Trophoblast cell (in vitro differentiated cells and primary cell): ENCODE measurements around the gene PRSS12.

Source experiments
- DNase-seq, 2 donors: peaks; one replicate each; pipeline ENCODE4 v3.0.0-alpha.2; 2016
- H2AFZ ChIP-seq: 2 replicates; pipeline ENCODE4 v1.6.1; 2013; ENCODE audit warnings: low read length, moderate library complexity, mild to moderate bottlenecking; ENCODE audit not compliant: insufficient read depth, poor library complexity
- H2AK5ac ChIP-seq: 2 replicates; pipeline ENCODE4 v1.6.1; 2013; ENCODE audit warnings: mild to moderate bottlenecking, low read length
- H2BK120ac ChIP-seq: 2 replicates; pipeline ENCODE4 v1.6.1; 2013; ENCODE audit warnings: low read length, mild to moderate bottlenecking, moderate library complexity; ENCODE audit not compliant: insufficient read depth, poor library complexity
- H2BK12ac ChIP-seq: 2 replicates; pipeline ENCODE4 v1.6.1; 2013; ENCODE audit warnings: mild to moderate bottlenecking, low read length, moderate library complexity
- H2BK5ac ChIP-seq: 2 replicates; pipeline ENCODE4 v1.6.1; 2013; ENCODE audit warnings: low read length, low read depth, moderate library complexity, mild to moderate bottlenecking; ENCODE audit not compliant: poor library complexity
- H3K14ac ChIP-seq: 2 replicates; pipeline ENCODE4 v1.6.1; 2013; ENCODE audit warnings: mild to moderate bottlenecking, low read length
- H3K18ac ChIP-seq: 2 replicates; pipeline ENCODE4 v1.6.1; 2013; ENCODE audit warnings: mild to moderate bottlenecking, low read length
- H3K23ac ChIP-seq: 2 replicates; pipeline ENCODE4 v1.6.1; 2013; ENCODE audit warnings: low read length
- H3K27ac ChIP-seq: 2 replicates; pipeline ENCODE4 v1.5.1; 2013; ENCODE audit warnings: low read depth, mild to moderate bottlenecking, inconsistent platforms, low read length, moderate library complexity
- H3K27me3 ChIP-seq: 2 replicates; pipeline ENCODE4 v1.6.1; 2013; ENCODE audit warnings: inconsistent platforms, mild to moderate bottlenecking, low read length, moderate library complexity; ENCODE audit not compliant: insufficient read depth
- H3K36me3 ChIP-seq, 2 experiments: 1 replicate in 1 of 2; 2 replicates in 1 of 2; pipeline ENCODE4 v1.6.1; 2013; ENCODE audit warnings: low read length in 2 of 2, mild to moderate bottlenecking in 2 of 2, moderate library complexity in 1 of 2; ENCODE audit not compliant: insufficient read depth in 2 of 2, control insufficient read depth in 1 of 2
- H3K4ac ChIP-seq: 2 replicates; pipeline ENCODE4 v1.6.1; 2013; ENCODE audit warnings: low read depth, mild to moderate bottlenecking, low read length, moderate library complexity
- H3K4me1 ChIP-seq, 2 experiments: 1 replicate in 1 of 2; 2 replicates in 1 of 2; pipeline ENCODE4 v1.6.1; 2013; ENCODE audit warnings: low read length in 2 of 2, mild to moderate bottlenecking in 2 of 2, moderate library complexity in 1 of 2; ENCODE audit not compliant: insufficient read depth in 2 of 2, control insufficient read depth in 1 of 2
- H3K4me2 ChIP-seq: 2 replicates; pipeline ENCODE4 v1.6.1; 2013; ENCODE audit warnings: inconsistent platforms, mild to moderate bottlenecking, low read length, moderate library complexity
- H3K4me3 ChIP-seq: 2 replicates; pipeline ENCODE4 v1.5.1; 2013; ENCODE audit warnings: mild to moderate bottlenecking, low read depth, low read length, inconsistent platforms
- H3K79me1 ChIP-seq: one replicate; pipeline ENCODE4 v1.6.1; 2013; ENCODE audit warnings: low read length
- H3K79me2 ChIP-seq: 2 replicates; pipeline ENCODE4 v1.6.1; 2013; ENCODE audit warnings: low read length, mild to moderate bottlenecking; ENCODE audit not compliant: control insufficient read depth, insufficient read depth, poor library complexity
- H3K9ac ChIP-seq: 2 replicates; pipeline ENCODE4 v1.6.1; 2013; ENCODE audit warnings: mild to moderate bottlenecking, low read length
- H3K9me3 ChIP-seq: 2 replicates; pipeline ENCODE4 v1.6.1; 2013; ENCODE audit warnings: low read depth, mild to moderate bottlenecking, control low read depth, inconsistent platforms, low read length; ENCODE audit not compliant: insufficient read depth
- H4K12ac ChIP-seq: 2 replicates; pipeline ENCODE4 v1.6.1; 2013; ENCODE audit warnings: low read depth, mild to moderate bottlenecking, low read length, moderate library complexity
- H4K8ac ChIP-seq: 2 replicates; pipeline ENCODE4 v1.6.1; 2013; ENCODE audit warnings: low read depth, mild to moderate bottlenecking, low read length, moderate library complexity
- H4K91ac ChIP-seq: one replicate; pipeline ENCODE4 v1.6.1; 2013; ENCODE audit warnings: low read depth, mild to moderate bottlenecking, low read length, moderate library complexity
- WGBS: extraction: QIAGEN DNeasy Blood & Tissue Kit; methylation state at CpG from one replicate; pipeline ENCODE4 v1.1.7; 2013; ENCODE audit warnings: missing lambda C conversion rate; ENCODE audit not compliant: insufficient read length, insufficient coverage; ENCODE audit errors: extremely low coverage; 5-methylcytosine and 5-hydroxymethylcytosine counted together

The PRSS12 gene

DNA sequence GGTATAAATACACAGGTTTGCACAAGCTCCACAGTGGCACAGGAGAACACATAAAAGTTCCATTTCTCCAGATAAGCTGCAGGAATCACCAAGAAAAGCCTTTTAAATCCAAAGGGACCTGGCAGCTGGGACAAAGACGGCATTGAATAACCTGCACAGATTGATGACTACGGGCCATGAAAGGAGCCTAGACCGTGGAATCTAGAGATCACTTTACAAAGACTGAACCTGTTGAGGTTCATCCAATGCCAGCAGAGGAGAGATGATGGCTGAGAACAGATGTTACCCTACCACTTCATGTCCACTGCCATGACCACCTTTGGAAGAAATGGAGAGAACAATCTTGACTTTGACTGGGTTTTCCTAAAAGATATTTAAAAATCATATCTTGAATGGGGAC lies 88.7 kb downstream of the PRSS12 start:
- no peak for DNase-seq
- H2BK120ac ChIP-seq, result no peak overlapping the region
- H3K9ac ChIP-seq, result no peak overlapping the region
- H3K23ac ChIP-seq, result no peak overlapping the region
- no peak overlapping the region for H3K4me2 ChIP-seq
- H3K27ac ChIP-seq, result no peak overlapping the region
- H2AFZ ChIP-seq, result no peak overlapping the region
- H4K12ac ChIP-seq, result no peak overlapping the region
- no peak overlapping the region for H4K8ac ChIP-seq
- H3K4me1 ChIP-seq, result no peaks in the 10 kb centered on the region
- no peak overlapping the region for H3K4me3 ChIP-seq
- no peak overlapping the region for H3K18ac ChIP-seq
- peaks cover 0 to 4% of the 10 kb centered on the region in 2 experiments for H3K36me3 ChIP-seq
- no peaks in the 10 kb centered on the region for H3K79me1 ChIP-seq
- no peak overlapping the region for H2BK12ac ChIP-seq
- no peak overlapping the region for H3K4ac ChIP-seq
- H3K9me3 ChIP-seq, result peaks cover 2% of the 10 kb centered on the region
- no peak overlapping the region for H2BK5ac ChIP-seq
- no peak overlapping the region for H2AK5ac ChIP-seq
- H3K14ac ChIP-seq, result no peak overlapping the region
- H4K91ac ChIP-seq, result no peak overlapping the region
- H3K27me3 ChIP-seq, result no peaks in the 10 kb centered on the region
- no peaks in the 10 kb centered on the region for H3K79me2 ChIP-seq
- no CpG with 5 or more reads among the region's 3 CpGs for WGBS

DNA sequence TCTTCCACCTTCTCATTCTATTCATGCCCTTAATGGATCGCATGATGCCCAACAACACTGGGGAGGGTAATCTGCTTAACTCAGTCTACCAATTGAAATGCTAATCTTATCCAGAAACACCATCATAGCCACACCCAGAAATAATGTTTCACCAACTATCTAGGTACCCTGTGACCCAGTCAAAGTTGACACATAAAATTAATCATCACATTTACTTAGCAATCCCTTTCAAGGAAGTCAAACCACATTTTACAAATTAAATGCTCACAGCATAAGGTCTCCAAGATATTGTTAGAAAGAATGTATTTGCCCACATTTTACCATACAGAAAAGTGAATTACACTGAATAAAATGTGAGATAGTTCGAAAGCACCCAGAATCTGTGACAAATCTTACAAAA lies 92.5 kb downstream of the PRSS12 start:
- Histone ChIP-seq H2AK5ac (no peak overlapping the region), H3K4me1 (no peaks in the 10 kb centered on the region), H3K79me2 (no peaks in the 10 kb centered on the region), H2BK5ac (no peak overlapping the region), H3K79me1 (no peaks in the 10 kb centered on the region), H4K91ac (no peak overlapping the region), H4K12ac (no peak overlapping the region), H3K23ac (no peak overlapping the region), H3K27ac (no peak overlapping the region), H3K14ac (no peak overlapping the region), H2BK120ac (no peak overlapping the region), H3K4ac (no peak overlapping the region), H3K27me3 (no peaks in the 10 kb centered on the region), H3K36me3 (peaks cover 0 to under 1% of the 10 kb centered on the region in 2 experiments), H2BK12ac (no peak overlapping the region), H3K9ac (no peak overlapping the region), H4K8ac (no peak overlapping the region), H3K4me3 (no peak overlapping the region), H2AFZ (no peak overlapping the region), H3K18ac (no peak overlapping the region), H3K9me3 (no peaks in the 10 kb centered on the region), H3K4me2 (no peak overlapping the region)
- DNase-seq, result no peak
- no CpG with 5 or more reads among the region's 2 CpGs for WGBS

DNA sequence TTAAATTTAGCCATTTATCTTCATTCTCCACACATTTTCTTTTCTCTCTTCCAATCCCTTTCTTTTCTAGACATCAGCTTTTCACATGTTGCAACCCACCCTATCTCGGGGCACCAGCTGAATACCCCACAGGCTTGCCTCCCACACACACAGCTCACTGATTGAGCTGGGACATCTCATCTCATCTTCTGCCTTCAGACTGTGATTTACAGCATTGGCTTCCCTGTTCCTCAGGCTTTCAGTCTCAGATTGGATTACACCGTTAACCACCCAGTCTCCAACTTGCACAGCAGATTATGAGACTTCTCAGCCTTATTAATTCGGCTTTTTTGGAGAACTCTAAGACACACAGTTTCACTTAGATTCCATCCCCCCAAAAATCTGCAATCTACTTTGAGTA lies 93.7 kb downstream of the PRSS12 start:
- Histone ChIP-seq H2AFZ (no peak overlapping the region), H3K9me3 (no peaks in the 10 kb centered on the region), H3K79me2 (no peaks in the 10 kb centered on the region), H3K9ac (no peak overlapping the region), H3K4me2 (no peak overlapping the region), H3K4me1 (no peaks in the 10 kb centered on the region), H3K4me3 (no peak overlapping the region), H3K14ac (no peak overlapping the region), H3K23ac (no peak overlapping the region), H3K4ac (no peak overlapping the region), H3K27ac (no peak overlapping the region), H4K12ac (no peak overlapping the region), H3K27me3 (no peaks in the 10 kb centered on the region), H4K91ac (no peak overlapping the region), H3K18ac (no peak overlapping the region), H3K79me1 (no peaks in the 10 kb centered on the region), H2BK12ac (no peak overlapping the region), H2BK5ac (no peak overlapping the region), H2AK5ac (no peak overlapping the region), H3K36me3 (no peaks in the 10 kb centered on the region), H4K8ac (no peak overlapping the region), H2BK120ac (no peak overlapping the region)
- no CpG with 5 or more reads among the region's 3 CpGs for WGBS
- no peak for DNase-seq

DNA sequence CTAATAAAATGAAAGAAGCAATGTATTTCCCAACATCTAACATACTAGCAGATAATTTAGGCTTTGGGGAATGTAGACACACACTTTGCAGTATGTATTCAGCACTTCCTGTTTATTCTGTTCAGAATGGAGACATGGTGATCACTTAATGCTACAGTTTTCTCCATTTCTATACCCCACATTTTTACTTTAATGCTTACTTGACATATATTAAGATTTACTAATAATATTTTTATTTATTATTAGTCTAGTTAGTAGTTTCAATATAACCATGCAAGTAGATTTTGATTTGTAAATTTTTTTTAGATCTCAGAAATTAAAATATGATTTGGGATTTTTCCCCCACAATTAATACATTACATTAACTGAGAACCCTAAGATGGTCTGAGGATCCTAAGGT lies 98.4 kb downstream of the PRSS12 start:
- no peak overlapping the region for H3K18ac ChIP-seq
- no peak overlapping the region for H2BK12ac ChIP-seq
- H2AFZ ChIP-seq, result no peak overlapping the region
- H3K4ac ChIP-seq, result no peak overlapping the region
- H3K79me2 ChIP-seq, result no peaks in the 10 kb centered on the region
- H3K79me1 ChIP-seq, result no peaks in the 10 kb centered on the region
- no peak overlapping the region for H4K8ac ChIP-seq
- H2BK5ac ChIP-seq, result no peak overlapping the region
- no peak overlapping the region for H4K91ac ChIP-seq
- peaks cover 0 to 3% of the 10 kb centered on the region in 2 experiments for H3K36me3 ChIP-seq
- no peak for DNase-seq
- H3K4me3 ChIP-seq, result no peak overlapping the region
- no peaks in the 10 kb centered on the region for H3K4me1 ChIP-seq
- no peak overlapping the region for H2AK5ac ChIP-seq
- no peak overlapping the region for H3K4me2 ChIP-seq
- H3K9me3 ChIP-seq, result no peaks in the 10 kb centered on the region
- no peak overlapping the region for H4K12ac ChIP-seq
- H2BK120ac ChIP-seq, result no peak overlapping the region
- no peak overlapping the region for H3K9ac ChIP-seq
- H3K14ac ChIP-seq, result no peak overlapping the region
- H3K27me3 ChIP-seq, result no peaks in the 10 kb centered on the region
- no peak overlapping the region for H3K23ac ChIP-seq
- H3K27ac ChIP-seq, result no peak overlapping the region
